GM11168 (cell line): ENCODE data around the gene MEGF6.

ENCODE experiments used
- in situ Hi-C: fragments of 300-500 bp; cut with MboI; formaldehyde crosslinking; loops from one replicate; pipeline ENCODE4 v1.12.0; 2022; ENCODE audit warnings: low sequenced_read_pairs; ENCODE audit not compliant: unreplicated experiment

The MEGF6 gene

DNA sequence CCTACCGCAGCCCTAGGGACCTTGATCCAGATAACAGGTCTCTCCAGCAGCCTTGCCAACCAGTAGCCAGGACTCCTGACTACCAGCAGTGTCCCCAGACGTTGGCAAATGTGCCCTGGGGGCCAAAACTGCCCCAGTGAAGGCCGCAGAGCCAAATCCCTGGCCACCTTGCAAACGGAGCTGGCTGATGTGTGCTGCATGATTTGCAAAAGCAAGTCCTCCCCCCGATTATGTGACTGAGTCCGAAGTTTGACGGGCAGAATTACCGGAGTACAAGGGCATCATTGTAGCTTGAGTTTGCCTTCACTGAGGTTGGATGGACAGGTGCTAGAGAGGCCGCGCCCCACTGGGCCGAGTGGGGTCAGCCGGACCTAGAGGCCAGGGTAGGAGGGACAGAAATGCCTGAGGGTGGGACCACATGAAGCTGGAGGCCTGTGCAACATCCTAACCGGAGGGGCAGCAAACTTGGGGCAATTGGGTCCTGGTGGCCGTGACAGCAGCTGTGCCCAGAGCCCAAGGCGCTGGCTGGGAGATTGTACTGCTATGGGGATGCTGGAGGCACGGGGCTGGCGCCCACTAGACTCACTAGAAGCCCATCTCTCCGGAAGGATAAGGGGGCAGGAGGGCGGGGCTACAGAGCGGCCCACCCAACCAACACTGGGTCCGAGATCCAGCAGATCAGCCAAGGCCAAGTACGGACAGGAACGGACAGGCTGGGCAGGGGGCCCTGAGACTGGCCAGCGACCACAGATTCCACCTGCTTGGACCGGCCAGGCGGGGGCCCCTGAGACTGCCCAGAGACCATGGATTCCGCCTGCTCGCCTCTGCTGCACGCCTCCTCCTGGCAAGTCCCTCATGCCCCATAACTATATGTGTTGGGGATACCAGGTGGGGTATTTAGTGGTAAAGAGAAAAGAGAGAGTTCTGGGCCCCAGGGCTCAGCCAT, 154.1 kb downstream of the MEGF6 start:
- in situ Hi-C loops: no loop called here

DNA sequence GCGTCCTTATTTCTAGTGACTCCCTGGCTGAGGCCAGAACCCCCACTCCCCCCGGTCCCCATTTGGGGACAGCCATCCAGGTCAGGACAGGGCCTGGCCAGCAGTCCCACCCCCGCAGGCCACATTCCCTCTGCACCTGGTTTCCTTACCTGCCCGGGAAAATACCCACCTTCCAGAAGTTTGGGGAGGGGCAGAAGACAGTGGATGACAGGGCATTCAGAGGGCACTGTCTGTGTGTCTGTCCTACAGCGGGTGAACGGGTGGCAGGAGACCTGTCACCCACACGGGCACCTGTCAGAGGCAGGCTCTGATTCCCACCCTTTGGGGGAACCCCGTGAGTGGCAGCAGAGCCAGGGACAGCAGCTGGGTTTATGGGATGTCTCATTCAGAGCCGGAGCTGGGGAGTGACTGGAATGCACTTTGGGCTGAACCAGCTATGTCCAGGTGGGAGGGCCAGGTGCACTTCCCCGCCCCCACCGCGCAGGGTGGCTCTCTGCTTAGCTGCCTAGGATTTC, 154.8 kb downstream of the MEGF6 start:
- in situ Hi-C loops: no loop called here

DNA sequence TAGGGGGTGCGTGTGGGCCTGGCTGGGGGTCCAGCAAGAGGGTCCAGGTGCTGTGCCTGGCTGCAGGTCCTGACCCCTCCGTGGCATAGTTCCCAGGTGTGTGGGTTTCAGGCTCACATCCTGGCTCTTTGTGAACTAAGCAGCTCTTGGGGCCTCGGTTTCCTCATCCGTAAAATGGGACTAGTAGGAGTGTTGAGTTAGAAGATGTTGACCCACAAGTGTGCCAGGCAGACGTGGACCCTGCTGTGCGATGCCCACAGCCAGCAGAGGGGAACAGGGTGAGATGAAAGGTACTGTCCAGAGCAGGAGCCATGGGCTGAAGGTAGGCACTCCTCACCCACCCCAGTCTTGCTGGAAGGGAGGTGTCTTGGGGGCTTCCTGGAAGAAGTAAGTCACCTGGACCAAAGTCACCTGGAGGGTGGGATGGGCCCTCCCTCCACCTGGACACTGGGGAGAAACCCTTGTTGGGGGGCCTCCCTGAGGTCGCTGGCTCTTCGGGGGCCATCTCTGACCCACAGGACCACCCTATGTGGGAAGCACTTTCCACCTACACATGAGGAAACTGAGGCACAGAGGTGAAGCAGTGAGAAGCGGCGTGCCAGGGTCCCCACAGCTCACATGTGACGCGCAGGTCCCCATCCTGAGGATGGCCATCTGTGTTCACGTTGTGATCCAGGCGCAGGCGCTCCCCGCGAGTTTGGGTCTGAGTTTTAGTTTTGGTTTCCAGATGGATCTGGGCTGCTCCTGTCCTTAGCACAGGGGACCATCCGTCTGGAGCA, 155.4 kb downstream of the MEGF6 start:
- in situ Hi-C loops: no loop called here

DNA sequence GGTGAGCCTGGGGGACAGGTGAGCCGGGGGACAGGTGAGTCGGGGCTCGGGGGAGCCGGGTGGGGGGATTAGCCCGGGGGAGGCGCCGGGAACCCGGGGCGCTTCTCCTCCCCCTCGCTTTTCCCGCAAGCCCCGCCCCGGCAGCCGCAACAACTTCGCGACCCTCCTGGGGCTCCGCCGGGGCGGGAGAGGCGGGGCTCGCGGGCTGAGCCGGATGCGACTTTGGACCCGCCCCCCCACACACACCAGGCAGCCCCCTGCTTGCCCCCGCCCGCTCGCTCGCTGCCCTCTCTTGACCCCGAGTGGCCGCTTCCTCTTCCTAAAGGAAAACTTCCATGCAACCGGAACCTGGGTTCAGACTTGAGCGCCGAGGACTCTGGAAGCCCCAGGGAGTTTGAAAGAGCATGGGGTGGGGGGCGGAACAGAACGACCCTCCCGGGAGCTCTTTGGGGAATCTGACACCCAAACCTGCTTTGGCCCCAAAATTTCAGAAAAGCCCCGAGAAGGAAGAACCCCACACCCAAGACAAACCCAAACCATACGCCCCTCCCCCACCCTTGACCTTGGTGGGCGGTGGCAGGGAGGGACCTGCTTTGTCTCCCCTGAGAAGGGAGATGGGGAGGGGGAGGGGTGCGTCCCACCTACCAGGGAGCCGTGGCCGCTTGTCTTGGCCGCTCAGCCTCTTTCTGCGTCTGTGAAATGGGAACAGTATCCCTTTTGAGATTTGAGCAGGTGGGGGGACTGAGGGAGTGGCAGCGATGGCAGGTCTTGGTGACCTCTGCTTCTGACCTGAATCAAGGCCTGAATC, 156.3 kb downstream of the MEGF6 start:
- in situ Hi-C loops: no loop called here

DNA sequence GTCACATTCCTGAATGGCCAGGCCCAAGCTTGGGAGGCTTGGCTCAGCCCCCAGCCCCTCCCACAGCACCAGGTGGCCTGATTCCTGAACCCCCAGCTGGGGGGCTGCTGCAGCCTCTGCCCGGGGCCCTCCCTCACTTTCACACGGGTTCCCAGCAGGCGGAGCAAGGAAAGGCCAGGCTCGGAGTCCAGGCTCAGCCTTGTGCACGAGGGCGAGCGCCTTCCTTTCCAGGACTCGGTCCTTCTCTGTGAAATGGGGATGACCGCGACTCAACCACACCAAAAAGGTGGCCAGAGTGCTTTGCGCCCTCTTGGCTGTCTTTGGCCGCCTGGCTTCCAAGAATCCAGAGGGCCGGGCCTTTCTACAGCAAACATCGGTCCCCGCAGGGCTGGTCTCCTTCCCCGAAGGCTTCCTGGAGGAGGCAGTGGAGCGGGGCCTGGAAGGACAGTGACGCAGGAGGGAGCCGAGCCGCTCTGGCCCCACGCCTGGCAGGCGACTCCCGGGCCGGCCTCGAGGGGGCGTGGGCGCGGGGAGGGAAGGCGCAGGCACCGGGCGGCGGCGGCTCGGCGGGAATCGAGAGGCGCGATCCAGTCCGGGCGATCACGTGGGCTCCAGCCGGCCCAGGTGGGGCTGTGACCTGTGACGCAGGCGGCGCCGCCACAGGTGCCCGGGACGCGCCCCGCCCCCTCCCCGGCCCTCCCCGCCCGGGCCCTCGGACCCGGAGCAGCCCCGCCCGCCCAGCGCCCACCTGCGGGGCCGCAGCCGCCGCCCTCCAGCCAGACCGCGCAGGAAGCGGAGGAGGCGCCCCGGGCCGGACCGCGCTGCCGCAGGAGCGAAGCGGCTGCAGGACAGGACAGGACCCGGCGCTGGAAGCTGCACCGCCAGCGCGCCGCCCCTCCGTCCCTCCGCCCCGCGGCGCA, 157.2 kb downstream of the MEGF6 start, which contains the start of gene ARHGEF16:
Gene ARHGEF16 (plus strand): TSS at position 775 of the 920 bp plus-strand sequence. CDS start 8,420 bp downstream, outside the sequence.
- in situ Hi-C loops: no loop called here

DNA sequence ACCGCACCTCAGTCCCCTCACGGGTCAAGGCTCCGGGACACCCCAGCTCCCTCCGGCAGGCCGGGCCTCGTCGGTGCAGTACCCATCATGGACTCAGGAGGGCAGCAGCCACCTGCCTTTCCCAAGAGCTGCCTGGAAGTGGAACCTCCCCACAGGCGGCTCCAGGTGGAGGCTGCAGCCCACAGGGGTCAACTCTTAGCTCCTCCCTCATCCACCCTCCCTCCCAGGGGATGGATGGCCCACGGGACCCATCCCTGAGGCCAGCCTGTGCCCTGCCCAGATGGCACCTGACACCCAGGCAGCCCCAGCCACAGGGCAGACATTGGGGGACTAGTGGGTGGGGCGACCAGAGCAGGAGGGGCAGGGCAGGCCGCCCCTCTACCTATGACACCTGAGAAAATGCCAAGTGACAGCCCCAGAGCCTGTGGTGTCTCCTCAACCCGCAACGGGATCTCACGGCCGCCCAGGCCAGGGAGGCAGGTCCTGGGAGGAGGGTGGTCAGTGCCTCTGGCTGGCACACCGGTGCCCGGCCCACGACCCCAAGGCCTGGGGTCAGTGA, 158.0 kb downstream of the MEGF6 start:
- in situ Hi-C loops: no loop called here

DNA sequence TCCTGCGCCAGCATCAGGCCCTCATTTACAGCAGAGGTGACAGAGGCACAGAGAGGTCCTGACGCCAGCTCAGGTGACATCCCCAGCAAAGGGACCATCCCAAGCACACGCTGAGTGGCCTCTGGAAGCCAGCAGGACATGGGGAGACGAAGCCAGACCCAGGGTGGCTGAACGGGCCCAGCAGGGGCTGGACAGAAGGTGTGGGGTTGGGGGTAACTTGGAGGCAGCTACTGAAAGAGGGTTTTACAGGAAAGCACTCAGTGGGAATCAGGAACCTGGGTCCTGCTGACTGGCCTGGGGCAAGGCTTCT, 158.5 kb downstream of the MEGF6 start:
- in situ Hi-C loops: no loop called here

DNA sequence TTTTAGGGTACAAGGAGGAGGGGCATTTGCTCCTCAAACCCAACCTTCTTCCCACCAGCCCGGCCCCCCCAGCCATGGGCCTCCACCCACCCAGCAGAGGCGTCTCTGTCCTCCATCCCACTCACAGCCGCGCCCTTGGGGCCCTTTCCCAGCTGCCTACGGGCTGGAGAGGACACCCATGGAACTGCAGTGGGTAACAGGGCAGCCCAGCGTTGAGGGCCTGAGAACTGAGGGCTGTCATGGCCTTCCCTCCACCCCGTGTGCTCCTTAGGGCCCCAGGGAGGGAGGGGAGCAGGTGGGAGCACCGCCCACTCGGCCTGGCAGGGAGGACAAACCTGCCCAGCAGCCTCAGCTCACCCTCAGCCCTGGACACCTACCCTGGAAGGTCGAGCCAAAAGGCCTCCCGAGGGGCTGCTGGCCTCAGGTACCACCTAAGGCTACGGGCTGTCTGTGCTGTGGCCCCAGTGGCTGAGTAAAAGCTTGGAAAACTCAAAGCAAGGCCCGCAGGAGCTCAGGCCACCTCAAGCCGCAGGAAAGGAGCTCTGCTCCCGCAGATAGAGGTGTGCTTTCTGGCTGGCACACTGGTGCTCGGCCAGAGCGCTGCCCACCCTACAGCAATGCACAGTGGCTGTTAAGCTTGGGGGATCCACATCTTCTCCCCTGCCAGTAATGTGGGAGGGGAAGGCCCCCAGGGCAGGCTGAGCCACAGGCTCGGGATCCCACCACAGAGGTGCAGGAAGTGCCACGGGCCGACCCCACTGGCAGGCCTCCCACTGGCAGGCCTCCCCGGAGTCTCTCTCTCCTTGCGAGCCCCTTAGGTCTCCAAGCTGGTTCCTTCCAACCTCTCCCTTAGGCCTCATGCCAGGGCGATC, 159.1 kb downstream of the MEGF6 start:
- in situ Hi-C loops: no loop called here

DNA sequence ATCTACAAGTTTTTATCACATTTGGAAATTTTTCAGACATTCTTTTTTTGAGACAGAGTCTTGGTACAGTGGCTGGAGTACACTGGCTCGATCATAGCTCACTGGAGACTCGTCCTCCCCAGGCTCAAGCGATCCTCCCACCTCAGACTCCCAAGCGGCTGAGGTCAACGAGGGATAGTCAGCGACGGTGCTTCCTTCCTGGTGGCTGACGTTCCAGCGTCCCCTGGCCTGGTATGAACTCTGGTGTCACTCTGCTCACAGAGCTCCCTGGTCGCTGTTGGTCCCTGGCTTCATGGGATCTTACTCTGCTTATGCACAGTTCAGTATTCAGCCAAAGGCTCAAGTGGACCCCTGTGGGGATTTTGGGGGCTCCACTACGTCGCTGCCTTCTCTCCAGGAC, 160.3 kb downstream of the MEGF6 start:
- in situ Hi-C loops: no loop called here

DNA sequence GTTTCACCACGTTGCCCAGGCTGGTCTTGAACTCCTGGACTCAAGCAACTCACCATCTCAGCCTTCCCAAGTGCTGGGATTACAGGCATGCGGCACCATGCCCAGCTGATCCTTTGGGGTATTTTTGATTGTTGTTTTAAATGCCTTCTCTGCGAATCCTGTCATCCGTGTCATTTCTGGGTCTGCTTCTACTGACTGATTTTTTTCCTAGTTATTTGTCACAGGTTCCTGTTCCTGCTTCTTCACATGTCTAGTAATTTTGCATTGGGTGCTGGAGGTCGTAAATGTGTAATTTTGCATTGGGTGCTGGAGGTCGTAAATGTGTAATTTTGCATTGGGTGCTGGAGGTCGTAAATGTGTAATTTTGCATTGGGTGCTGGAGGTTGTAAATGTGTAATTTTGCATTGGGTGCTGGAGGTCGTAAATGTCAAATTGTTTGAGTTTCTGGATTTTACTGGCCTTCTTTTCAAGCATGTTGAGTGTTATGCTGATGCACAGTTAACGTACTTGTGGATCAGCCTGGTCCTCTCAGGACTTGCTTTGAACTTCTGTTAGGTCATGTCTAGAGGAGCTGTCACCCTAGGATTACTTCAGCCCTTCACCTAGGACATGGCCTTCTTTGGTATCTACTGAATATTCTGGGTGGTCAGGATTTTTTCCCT, 161.0 kb downstream of the MEGF6 start:
- in situ Hi-C loops: no loop called here

DNA sequence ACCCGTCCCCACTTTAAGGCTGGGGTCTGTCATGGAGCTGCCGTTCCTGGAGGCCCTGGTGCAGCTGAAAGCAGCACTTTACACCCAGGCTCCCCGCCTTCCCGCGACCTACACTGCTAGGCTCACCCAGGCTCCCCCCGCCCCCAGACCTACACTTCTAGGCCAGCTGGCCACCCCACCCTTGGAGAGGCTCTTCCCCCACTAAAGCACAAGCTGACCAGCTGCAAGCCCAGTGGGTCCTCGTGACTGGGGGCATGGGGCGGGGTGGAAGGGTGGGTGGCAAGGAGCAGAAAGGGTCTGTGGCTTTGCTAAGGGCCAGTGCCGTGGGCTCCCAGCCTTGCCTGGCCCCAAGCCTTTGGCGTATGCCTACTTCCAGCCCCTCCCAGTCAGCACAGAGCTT, 166.6 kb downstream of the MEGF6 start:
- in situ Hi-C loops: no loop called here

DNA sequence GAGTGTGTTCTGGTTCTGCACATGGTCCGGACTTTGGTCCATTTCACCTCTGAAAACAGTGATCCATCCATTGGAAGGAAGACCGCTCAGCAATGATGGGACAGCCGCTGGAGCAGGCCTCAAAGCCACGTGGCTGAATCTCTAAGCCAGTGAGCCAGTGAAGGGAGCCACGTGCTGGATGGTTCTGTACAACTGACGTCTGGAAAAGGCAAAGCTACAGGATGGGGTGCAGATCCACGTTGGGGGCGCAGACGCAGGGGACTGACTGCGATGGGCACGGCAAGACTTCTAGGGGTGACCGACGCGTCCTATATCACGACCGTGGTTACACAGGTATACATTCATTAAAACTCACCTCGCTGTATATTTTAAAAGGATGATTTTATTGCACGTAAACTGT, 167.0 kb downstream of the MEGF6 start:
- in situ Hi-C loops: no loop called here

DNA sequence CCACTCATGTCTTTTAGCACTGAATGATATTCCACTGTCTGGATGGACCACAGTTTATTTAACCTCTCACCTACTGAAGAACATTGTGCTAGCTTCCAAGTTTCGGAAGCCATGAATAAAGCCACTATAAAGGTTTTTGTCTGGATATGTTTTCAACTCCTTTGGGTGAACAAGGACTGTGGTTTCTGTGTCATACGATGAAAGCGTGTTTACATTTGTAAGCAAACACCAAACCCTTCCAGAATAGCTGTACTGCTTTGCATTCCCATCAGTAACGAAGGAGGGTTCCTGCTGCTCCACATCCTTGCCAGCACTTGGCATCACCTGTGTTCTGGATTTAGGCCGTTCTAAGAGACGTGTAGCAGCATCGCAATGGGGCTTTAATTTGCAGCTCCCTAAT, 167.5 kb downstream of the MEGF6 start:
- in situ Hi-C loops: no loop called here

DNA sequence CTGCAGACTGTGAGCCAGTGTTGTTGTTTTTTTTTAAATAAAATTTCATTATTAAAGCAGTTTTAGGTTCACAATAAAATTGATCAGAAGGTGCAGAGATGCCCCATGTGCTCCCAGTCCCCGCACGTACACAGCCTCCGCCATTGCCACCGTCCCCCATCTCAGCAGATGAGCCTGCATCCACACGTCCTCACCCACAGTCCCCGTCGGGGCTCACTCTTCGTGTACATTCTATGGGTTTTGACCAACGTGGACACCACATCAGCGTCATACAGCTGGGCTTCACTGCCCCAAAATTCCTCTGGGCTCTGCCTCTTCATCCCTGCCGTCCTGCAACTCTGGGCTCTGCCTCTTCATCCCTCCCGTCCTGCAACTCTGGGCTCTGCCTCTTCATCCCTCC, 168.4 kb downstream of the MEGF6 start:
- in situ Hi-C loops: no loop called here

DNA sequence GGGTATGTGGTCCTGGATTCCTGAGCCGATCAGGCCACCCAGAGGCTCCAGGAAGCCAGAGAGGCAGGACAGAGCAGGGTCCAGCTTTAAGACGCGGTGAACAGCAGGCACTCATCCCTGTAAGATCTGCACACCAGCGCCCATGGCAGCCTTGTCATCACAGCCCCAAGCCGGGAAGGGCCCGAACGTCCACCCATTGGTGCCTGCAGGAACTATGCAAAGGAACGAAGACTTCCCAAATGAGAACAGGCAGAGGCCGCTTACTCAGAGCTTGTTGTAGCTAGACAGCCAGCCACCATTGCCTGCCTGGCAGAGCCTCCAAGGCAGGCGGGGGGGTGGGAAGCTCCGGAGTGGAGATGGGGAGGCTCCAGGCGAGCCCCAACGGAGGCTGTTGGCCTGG, 169.0 kb downstream of the MEGF6 start:
- in situ Hi-C loops: no loop called here

DNA sequence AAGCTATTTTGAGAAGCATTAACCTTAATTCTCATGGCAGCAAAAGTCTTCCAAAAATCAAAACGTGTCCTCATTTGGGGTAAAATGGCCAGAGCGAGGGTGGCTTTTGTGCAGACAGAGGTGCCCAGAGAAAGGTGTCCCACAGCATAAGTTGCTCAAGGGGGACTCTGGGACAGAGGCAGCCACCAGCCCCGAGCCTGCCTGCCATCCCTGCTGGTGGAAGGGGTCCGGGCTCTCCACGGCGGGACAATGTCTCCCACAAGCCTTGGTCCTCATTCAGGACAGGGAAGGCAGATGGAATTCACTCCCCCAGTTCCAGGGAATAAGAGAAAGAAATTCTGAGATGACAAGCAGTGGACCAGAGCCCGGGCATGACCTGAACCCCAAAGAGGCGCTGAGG, 169.4 kb downstream of the MEGF6 start:
- in situ Hi-C loops: no loop called here

DNA sequence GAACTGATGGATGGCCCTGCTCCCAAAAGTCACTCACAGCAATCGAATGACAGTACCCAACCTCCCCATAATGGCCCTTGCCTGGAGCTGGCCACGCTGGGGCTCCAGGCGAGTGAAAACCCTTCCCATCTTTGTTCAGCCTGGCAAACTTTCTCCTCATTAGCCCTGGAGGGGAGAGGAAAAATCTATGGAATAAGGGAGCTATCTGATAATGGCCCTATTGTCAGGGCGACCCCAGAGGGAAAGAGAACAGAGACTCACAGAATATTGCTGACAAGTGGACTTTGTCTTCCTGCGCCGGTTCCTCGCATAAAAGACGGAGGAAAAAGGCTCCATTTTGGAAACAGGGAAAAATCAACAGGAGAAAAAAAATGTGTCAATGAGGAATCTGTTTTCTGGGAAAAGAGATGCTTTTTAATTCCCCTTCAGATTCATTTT, 169.9 kb downstream of the MEGF6 start:
- in situ Hi-C loops: no loop called here
